GM12892 (cell line): Measurements from ENCODE around the gene IRF7.

ENCODE experiments used
- POLR2A ChIP-seq: IDR thresholded peaks from 2 replicates; pipeline ENCODE4 v1.6.1; 2011; ENCODE audit warnings: low read depth, low read length, control low read depth
- TAF1 ChIP-seq: IDR thresholded peaks from 2 replicates; pipeline ENCODE4 v1.6.1; 2011; ENCODE audit warnings: low read depth, mild to moderate bottlenecking, control low read depth, low read length, borderline replicate concordance

- TF ChIP-seq TAF1, result no peak
- no peak for TF ChIP-seq POLR2A
Measured at GRCh38 chr11:592918-593317, 22.8 kb downstream of the IRF7 start.
